DND-41 (cell line): Measurements from ENCODE around the gene CPAMD8.

Experiments
- ATAC-seq: fragments of 200-7000 bp; cut with Tn5 transposase; 3 replicates; pipeline ENCODE4 v1.9.1; 2021; ENCODE audit warnings: low read depth; ENCODE audit not compliant: insufficient read depth
- DNase-seq: peaks from one replicate; pipeline ENCODE4 v3.0.0-alpha.2; 2020
- H2AFZ ChIP-seq: 2 replicates; pipeline ENCODE4 v1.6.0; 2012; ENCODE audit warnings: low read depth, low read length
- H3K27ac ChIP-seq: 2 replicates; pipeline ENCODE4 v1.5.1; 2012; ENCODE audit warnings: low read length, inconsistent platforms
- H3K27me3 ChIP-seq: fragments of 200-600 bp; sonication (generic); 2 replicates; pipeline ENCODE4 v1.6.0; 2012; ENCODE audit warnings: low read length, mild to moderate bottlenecking, inconsistent platforms; ENCODE audit not compliant: insufficient read depth, poor library complexity
- H3K36me3 ChIP-seq: 2 replicates; pipeline ENCODE4 v1.5.1; 2012; ENCODE audit warnings: low read length, inconsistent platforms; ENCODE audit not compliant: insufficient read depth
- H3K4me1 ChIP-seq: 2 replicates; pipeline ENCODE4 v1.5.1; 2012; ENCODE audit warnings: mild to moderate bottlenecking, low read length; ENCODE audit not compliant: insufficient read depth
- H3K4me2 ChIP-seq: 2 replicates; pipeline ENCODE4 v1.6.0; 2012; ENCODE audit warnings: mild to moderate bottlenecking, moderate library complexity, low read length, inconsistent platforms; ENCODE audit not compliant: insufficient read depth
- H3K4me3 ChIP-seq, 2 experiments: fragments of 200-600 bp in 1 of 2; shearing (Covaris generic) in 1 of 2; 2 replicates each; pipeline ENCODE4 v1.5.1; 2012 to 2016; ENCODE audit warnings: inconsistent platforms in 2 of 2, low read length in 2 of 2, mild to moderate bottlenecking in 2 of 2, low read depth in 1 of 2, moderate library complexity in 1 of 2
- H3K79me2 ChIP-seq: 2 replicates; pipeline ENCODE4 v1.6.0; 2012; ENCODE audit warnings: low read length, inconsistent platforms; ENCODE audit not compliant: insufficient read depth
- H3K9ac ChIP-seq: 2 replicates; pipeline ENCODE4 v1.6.0; 2012; ENCODE audit warnings: low read depth, mild to moderate bottlenecking, inconsistent platforms, low read length, moderate library complexity
- H3K9me3 ChIP-seq: 2 replicates; pipeline ENCODE4 v1.5.1; 2012; ENCODE audit warnings: low read length, moderate library complexity, mild to moderate bottlenecking, inconsistent platforms; ENCODE audit not compliant: insufficient read depth, severe bottlenecking
- H4K20me1 ChIP-seq: 2 replicates; pipeline ENCODE4 v1.6.0; 2012; ENCODE audit warnings: low read length; ENCODE audit not compliant: insufficient read depth
- EZH2 ChIP-seq: IDR thresholded peaks from 3 replicates; pipeline ENCODE4 v1.6.1; 2012; ENCODE audit warnings: borderline replicate concordance, low read depth, mild to moderate bottlenecking, moderate library complexity, low read length, inconsistent platforms; ENCODE audit not compliant: severe bottlenecking
- TF ChIP-seq, protein P1 (sequence below): IDR thresholded peaks from 2 replicates; pipeline ENCODE4 v1.5.1; 2012; ENCODE audit warnings: borderline replicate concordance, low read length, moderate library complexity, mild to moderate bottlenecking; ENCODE audit not compliant: poor library complexity, severe bottlenecking; ENCODE audit errors: extremely low read depth

Gene CPAMD8

GRCh38 chr19:17006579-17006978 is 20.0 kb downstream of the CPAMD8 start:
- H3K27me3 ChIP-seq: no peaks in the 10 kb centered on the region
- no peak for TF ChIP-seq EZH2
- TF ChIP-seq, protein P1, sequence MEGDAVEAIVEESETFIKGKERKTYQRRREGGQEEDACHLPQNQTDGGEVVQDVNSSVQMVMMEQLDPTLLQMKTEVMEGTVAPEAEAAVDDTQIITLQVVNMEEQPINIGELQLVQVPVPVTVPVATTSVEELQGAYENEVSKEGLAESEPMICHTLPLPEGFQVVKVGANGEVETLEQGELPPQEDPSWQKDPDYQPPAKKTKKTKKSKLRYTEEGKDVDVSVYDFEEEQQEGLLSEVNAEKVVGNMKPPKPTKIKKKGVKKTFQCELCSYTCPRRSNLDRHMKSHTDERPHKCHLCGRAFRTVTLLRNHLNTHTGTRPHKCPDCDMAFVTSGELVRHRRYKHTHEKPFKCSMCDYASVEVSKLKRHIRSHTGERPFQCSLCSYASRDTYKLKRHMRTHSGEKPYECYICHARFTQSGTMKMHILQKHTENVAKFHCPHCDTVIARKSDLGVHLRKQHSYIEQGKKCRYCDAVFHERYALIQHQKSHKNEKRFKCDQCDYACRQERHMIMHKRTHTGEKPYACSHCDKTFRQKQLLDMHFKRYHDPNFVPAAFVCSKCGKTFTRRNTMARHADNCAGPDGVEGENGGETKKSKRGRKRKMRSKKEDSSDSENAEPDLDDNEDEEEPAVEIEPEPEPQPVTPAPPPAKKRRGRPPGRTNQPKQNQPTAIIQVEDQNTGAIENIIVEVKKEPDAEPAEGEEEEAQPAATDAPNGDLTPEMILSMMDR: no peak
- no peak overlapping the region for H3K9ac ChIP-seq
- H4K20me1 ChIP-seq: no peaks in the 10 kb centered on the region
- H3K27ac ChIP-seq: no peak overlapping the region
- no peaks in the 10 kb centered on the region for H3K9me3 ChIP-seq
- DNase-seq: no peak
- no peak overlapping the region for H3K4me2 ChIP-seq
- H3K4me1 ChIP-seq: peaks cover 10% of the 10 kb centered on the region
- H3K36me3 ChIP-seq: no peaks in the 10 kb centered on the region
- H3K4me3 ChIP-seq: no peak overlapping the region
- ATAC-seq: no peak
- H3K79me2 ChIP-seq: no peaks in the 10 kb centered on the region
- no peak overlapping the region for H2AFZ ChIP-seq

GRCh38 chr19:17005000-17005399 is 21.6 kb downstream of the CPAMD8 start:
- DNase-seq (no peak), ATAC-seq (no peak)
- Histone ChIP-seq H3K36me3 (no peaks in the 10 kb centered on the region), H3K4me3 (no peak overlapping the region), H3K27ac (no peak overlapping the region), H2AFZ (no peak overlapping the region), H3K9me3 (no peaks in the 10 kb centered on the region), H3K79me2 (no peaks in the 10 kb centered on the region), H4K20me1 (no peaks in the 10 kb centered on the region), H3K4me1 (peaks cover 13% of the 10 kb centered on the region), H3K4me2 (no peak overlapping the region), H3K27me3 (no peaks in the 10 kb centered on the region), H3K9ac (no peak overlapping the region)
- TF ChIP-seq, protein P1: peak; percentile 29
- no peak for TF ChIP-seq EZH2

- Histone ChIP-seq H2AFZ (no peak overlapping the region), H3K36me3 (no peaks in the 10 kb centered on the region), H3K4me2 (no peak overlapping the region), H3K4me1 (peaks cover 13% of the 10 kb centered on the region), H3K9ac (no peak overlapping the region), H3K79me2 (no peaks in the 10 kb centered on the region), H3K4me3 (no peak overlapping the region), H3K27ac (no peak overlapping the region), H3K27me3 (no peaks in the 10 kb centered on the region), H3K9me3 (no peaks in the 10 kb centered on the region), H4K20me1 (no peaks in the 10 kb centered on the region)
- no peak for ATAC-seq
- no peak for TF ChIP-seq EZH2
- TF ChIP-seq, protein P1: no peak
- no peak for DNase-seq
Measured at GRCh38 chr19:17004386-17004785, 22.2 kb downstream of the CPAMD8 start.

DNA sequence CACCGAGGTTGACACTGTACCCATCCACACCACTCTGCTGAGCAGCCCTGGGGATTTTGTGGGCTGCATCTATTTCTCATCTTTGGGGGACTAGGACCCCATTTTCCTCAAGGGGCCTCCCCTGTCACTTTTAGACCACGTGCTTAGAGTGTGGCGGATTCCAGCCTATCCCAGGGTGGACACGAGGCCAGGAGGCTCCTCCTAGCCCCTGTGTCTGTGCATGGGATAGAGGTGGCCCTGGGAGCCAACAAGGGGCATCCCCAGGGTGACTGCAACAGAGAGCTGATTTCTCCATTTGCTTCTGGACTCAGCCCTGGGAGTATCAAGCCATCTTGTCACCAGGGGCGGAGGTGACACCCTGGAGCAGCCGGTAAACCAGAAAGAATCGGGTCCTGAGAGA is 24.2 kb downstream of the CPAMD8 start:
- Histone ChIP-seq H3K4me3 (no peak overlapping the region), H4K20me1 (no peaks in the 10 kb centered on the region), H3K9me3 (peaks cover 4% of the 10 kb centered on the region), H3K27ac (no peak overlapping the region), H3K27me3 (no peaks in the 10 kb centered on the region), H3K4me1 (peaks cover 13% of the 10 kb centered on the region), H3K9ac (no peak overlapping the region), H3K79me2 (no peaks in the 10 kb centered on the region), H3K36me3 (no peaks in the 10 kb centered on the region), H2AFZ (no peak overlapping the region), H3K4me2 (no peak overlapping the region)
- TF ChIP-seq, protein P1: no peak
- TF ChIP-seq EZH2: no peak
- no peak for DNase-seq
- ATAC-seq: no peak
